GM21825 (cell line): Measurements from ENCODE around the gene LRCH1.

Source experiments
- ATAC-seq: cut with Tn5 transposase; IDR thresholded peaks from one replicate; pipeline ENCODE4 v1.9.1; 2021; ENCODE audit warnings: mild to moderate bottlenecking, moderate library complexity; ENCODE audit not compliant: unreplicated experiment

The LRCH1 gene

DNA sequence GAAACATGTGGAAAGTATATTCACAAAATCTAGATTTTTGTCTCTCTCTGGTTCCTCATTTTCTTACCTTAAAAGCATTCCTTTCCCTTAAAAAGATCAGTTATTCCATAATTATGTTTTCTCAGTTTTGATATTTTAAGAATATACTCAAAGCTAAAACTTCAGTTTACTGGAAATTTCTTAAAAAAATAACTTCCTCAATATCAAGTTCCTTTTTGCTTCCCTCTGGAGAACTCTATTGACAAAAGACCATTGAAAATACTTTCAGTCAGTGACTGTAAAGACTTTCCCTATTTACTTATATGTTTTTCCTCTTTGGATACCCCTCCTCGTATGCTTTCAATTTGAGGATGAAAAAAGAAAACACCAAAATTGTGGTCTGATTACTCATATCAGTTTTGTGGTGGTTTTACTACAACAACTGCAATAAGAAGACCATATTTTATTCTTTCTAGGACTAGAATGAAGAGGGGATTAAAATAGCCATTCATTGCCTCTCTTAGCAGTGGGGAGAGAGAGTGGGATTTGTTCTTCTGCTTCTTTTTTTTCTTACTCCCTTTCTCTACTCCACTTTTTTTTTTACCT lies 130.8 kb downstream of the LRCH1 start:
- no peak for ATAC-seq

GRCh38 chr13:46684287-46685001 lies 131.5 kb downstream of the LRCH1 start:
- ATAC-seq: no peak

GRCh38 chr13:46685006-46685730 lies 132.2 kb downstream of the LRCH1 start:
- ATAC-seq: no peak

DNA sequence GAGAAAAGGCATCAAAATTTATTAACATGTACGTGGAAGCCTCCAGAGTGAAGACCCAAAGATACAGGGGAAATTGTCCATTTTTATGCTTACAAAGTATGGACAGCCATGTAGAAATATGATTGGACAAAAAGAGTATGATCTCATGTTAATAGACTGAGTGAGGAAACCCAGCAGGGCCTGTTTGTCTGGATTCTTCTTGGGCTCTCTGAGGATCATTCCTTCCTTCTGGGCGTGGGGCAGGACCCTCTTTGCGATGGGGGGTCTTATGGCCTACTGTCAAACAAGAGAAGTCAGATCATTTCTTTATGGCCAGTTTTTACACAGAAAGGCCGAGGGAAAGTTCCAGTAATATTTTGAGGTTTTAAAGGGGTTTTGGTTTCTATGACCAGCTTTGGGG lies 133.2 kb downstream of the LRCH1 start:
- no peak for ATAC-seq

DNA sequence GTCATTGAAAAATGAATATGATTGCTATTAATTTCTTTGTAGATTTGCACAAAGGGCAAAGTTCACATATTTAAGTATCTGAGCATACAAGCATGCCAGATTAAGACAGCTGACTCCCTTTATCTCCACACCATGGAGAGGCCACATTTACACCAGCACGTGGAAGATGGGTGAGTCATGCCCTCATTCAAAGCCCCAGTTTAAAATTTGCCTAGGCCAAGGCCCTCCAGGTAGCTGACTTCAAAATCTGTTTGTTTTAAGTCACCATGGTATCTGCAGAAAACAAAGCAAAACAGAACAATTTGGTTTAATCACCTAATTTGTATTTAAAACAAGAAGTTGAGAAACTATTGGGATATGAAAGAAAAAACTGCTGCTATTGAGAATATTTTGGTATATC lies 134.8 kb downstream of the LRCH1 start:
- peak; percentile 50 for ATAC-seq

GRCh38 chr13:46688306-46688705 lies 135.3 kb downstream of the LRCH1 start:
- no peak for ATAC-seq

- no peak for ATAC-seq
These were observed 145.0 kb downstream of the LRCH1 start for GRCh38 chr13:46698014-46698413.

DNA sequence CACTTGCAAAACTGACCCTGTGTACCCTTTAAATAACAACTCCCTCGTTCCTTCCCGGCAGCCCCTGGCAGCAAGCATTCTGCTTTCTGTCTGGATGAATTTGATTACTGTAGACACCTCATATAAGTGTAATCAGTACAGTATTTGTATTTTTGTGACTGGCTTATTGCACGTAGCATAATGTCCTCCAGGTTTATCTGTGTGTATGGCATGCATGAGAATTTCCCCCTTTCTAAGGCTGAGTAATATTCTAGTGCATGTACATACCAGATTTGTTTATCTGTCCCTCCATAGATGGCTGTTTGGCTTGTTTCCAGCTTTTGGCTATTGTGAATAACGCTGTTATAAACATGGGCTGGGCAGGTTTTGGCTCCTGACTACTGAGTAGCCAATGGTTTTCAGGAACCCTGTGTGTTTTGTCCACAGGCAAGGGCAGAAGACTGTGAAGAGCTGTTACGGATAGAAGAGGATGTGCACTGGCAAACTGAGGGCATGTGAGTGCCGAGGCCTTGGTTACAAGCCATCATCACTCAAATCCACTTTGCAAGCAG lies 146.0 kb downstream of the LRCH1 start:
- no peak for ATAC-seq

DNA sequence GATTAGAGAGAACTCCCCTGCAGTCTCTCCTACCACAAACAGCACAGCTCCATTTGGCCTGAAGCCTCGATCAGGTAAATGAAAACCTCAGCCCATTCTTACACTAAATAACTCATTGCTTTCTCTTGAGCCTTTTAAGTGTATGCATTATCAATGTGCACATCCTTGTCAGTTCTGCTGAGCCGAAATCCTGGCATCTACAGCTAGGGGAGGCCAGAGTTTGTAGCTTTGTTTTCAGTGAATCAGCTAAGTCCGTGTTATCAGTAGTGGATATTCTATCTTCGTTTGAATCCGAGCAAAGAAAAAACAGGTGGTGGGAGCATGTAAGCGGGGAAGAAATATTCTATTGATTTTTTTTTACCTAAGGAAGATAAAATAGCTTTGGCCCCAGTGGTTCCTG lies 159.6 kb downstream of the LRCH1 start:
- ATAC-seq: no peak

DNA sequence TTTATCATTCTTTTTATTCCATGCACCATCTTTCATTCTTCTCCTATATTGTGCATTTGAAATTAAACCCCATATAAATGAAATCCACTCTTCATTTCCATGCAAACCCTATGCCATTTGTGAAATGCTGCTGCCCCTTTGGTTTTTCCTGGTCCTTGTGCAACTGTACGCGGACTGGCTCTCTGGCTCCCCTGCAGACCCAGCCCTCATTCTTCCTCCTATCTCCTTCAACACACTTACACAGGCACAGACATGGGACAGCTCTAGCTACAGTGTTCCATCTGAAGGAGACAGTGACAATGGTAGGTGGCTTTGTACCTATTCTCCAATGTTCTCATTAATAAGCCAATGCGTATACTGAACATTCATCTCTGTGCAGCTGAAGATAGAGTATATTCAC lies 162.4 kb downstream of the LRCH1 start:
- no peak for ATAC-seq

- ATAC-seq: no peak
These were observed 163.9 kb downstream of the LRCH1 start for GRCh38 chr13:46716821-46717220.

GRCh38 chr13:46717275-46717674 lies 164.3 kb downstream of the LRCH1 start:
- no peak for ATAC-seq

DNA sequence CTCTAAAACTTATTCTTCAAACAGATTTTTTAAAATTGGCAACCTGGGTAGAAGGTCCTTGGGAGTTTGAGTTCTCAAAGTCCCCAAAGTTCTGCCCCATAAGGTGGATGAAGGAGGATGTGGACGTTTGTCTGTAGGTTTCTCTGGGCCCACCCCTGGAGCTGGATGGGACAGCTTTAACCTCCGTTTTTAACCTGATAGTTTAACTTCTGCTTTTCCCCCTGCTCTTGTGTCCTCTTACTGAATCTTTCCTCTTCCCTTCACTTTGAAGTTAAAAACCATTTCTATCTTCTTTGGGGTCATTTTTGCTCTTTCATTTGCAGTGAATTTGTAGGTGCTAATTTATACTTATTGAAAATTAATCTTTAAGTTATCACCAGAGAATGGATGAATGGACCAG lies 164.9 kb downstream of the LRCH1 start:
- ATAC-seq: no peak

GRCh38 chr13:46720189-46720588 lies 167.2 kb downstream of the LRCH1 start:
- ATAC-seq: no peak

DNA sequence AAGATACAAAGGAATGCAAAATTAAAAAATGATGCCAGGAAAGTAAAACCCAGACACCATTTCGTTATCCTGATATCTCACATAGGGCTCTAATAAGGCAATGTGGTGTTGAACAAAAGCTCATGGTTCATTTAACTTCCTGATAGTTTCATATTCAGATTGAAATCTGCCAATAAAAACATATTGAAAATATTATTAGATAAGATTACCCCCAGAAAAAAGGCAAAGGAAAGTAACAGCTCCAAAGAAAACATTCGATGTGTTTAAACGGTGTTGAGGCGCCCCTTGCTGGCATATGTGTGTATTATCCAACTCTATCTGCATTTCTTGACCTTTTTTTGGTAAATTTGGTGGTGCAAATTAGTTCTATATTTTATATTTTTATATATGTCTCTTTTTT lies 168.1 kb downstream of the LRCH1 start:
- no peak for ATAC-seq

DNA sequence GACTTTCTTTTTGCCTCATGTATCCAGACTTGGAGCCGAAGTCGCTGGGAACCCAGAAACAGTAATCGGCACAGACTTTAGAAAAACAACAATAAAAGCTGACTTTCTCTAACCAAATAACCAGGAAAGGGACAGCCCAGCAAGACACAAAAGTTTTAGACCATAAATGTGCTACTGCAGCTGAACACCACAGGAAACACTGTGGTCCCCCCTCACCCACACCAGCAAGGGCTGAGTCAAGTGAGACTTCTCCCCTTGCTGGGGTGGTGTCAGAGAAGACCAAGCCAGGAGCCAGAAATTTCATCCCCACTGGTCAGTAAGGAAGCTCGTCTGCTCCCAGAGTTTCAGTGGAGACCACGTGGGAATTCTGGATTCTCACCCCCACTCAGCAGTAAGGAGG lies 173.4 kb downstream of the LRCH1 start:
- no peak for ATAC-seq

- ATAC-seq: no peak
These were observed 175.8 kb downstream of the LRCH1 start for GRCh38 chr13:46728777-46729176.

DNA sequence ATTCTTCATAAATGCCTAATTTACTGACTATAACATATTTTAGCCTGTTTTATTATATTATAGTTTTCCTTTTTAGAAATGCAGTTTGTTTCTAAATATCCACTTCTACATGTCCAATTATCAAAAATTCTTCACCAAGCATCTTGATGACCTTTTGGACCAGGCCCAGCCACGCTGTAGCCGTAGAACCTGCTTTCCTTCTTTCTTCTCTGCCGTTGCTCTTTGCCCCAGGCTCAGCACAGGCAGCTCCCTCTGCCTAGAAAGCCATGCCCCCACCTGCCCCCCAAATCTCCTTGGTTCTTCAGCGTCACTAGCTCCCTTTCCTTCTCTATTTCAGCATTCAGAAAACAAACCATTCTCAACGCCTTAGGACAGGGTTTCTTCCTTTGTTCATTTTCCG lies 178.6 kb downstream of the LRCH1 start:
- ATAC-seq: no peak

- ATAC-seq: no peak
These were observed 182.5 kb downstream of the LRCH1 start for GRCh38 chr13:46735425-46735824.

DNA sequence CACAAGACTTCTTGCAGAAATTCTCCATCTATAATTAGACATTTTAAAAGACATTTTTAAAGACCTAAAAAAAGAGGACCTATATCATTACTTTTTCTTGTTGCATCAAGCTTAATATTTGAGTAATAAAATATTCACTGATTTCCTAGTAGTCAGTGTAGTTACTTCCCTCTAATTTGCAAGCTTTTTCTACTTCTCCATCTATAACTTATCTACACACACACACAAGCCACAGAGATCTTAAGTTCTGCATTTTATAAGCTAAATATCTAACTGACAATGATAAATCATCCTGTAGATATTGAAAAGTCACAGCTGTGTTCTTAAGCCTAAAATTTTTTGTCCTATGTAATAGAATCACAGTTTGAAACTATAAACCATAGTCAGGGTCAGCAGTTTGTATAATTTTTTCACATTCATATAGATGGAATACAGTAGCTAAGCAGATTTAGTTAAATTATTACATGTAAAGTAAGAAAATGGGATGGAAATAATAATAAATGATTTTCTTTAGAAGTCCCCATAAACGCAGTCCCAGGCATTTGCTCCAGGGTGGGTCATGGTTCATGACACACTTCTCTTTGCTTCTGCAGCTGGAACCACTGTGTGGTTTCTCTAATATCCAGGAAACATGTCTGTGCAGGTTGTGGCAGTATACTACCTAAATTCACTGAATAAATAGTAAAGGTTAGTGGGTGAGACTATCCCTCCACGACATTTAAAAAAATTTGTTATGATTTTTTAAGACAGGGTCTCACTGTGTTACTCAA lies 183.8 kb downstream of the LRCH1 start:
- ATAC-seq: no peak

DNA sequence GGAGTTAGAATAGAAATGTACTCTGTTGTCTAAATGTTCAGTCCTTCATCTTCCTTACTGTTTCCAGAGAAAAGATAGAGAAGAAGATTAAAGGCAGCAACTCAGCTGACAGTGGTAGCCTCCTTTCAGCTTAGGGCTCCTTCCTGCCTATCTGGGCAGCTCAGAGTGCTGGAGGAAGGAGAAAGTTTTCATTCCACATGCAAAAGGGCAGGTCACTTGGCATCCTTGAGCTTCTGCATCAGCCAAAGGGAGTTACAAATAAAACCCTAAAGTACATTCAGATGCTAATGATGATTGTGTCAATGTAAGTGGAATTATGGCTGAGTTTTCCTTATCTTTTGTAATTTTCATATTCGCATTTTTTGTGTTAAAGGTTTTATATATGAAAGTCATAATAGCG lies 185.1 kb downstream of the LRCH1 start:
- no peak for ATAC-seq
